Ishikawa (cell line): Measurements from ENCODE around the gene PISD.

Source experiments
- CEBPB ChIP-seq: IDR thresholded peaks from 2 replicates; pipeline ENCODE4 v1.6.1; 2012
- CREB1 ChIP-seq: IDR thresholded peaks from 2 replicates; pipeline ENCODE4 v1.6.1; 2012; ENCODE audit warnings: low read depth
- EGR1 ChIP-seq: IDR thresholded peaks from 2 replicates; pipeline ENCODE4 v1.6.1; 2012
- EP300 ChIP-seq: IDR thresholded peaks from 2 replicates; pipeline ENCODE4 v1.6.1; 2012; ENCODE audit warnings: borderline replicate concordance
- FOXM1 ChIP-seq: IDR thresholded peaks from 2 replicates; pipeline ENCODE4 v1.6.1; 2012; ENCODE audit warnings: low read depth, borderline replicate concordance
- MAX ChIP-seq: IDR thresholded peaks from 2 replicates; pipeline ENCODE4 v1.6.1; 2012
- NFIC ChIP-seq: IDR thresholded peaks from 2 replicates; pipeline ENCODE4 v1.6.1; 2012
- RAD21 ChIP-seq: IDR thresholded peaks from 2 replicates; pipeline ENCODE4 v1.6.1; 2012; ENCODE audit warnings: low read depth
- TAF1 ChIP-seq: IDR thresholded peaks from 2 replicates; pipeline ENCODE4 v1.6.1; 2012; ENCODE audit warnings: low read depth, mild to moderate bottlenecking
- TCF12 ChIP-seq: IDR thresholded peaks from 2 replicates; pipeline ENCODE4 v1.6.1; 2012; ENCODE audit warnings: low read depth
- TEAD4 ChIP-seq: IDR thresholded peaks from 2 replicates; pipeline ENCODE4 v1.6.1; 2012
- YY1 ChIP-seq: IDR thresholded peaks from 2 replicates; pipeline ENCODE4 v1.6.1; 2012; ENCODE audit warnings: low read depth
- ZBTB7A ChIP-seq: IDR thresholded peaks from 2 replicates; pipeline ENCODE4 v1.6.1; 2012; ENCODE audit warnings: low read depth
- TF ChIP-seq, protein P1 (sequence below): IDR thresholded peaks from 2 replicates; pipeline ENCODE4 v1.6.1; 2012
- TF ChIP-seq, protein P2 (sequence below): IDR thresholded peaks from 2 replicates; pipeline ENCODE4 v1.6.1; 2012; ENCODE audit warnings: low read depth, mild to moderate bottlenecking

PISD gene

GRCh38 chr22:31661851-31662667, at the start of gene PISD:
PISD (minus strand) TSS chr22:31662215; CDS start chr22:31662208, 7 bp downstream.
- TF ChIP-seq YY1 (peak; percentile 99), EP300 (peak; percentile 81), FOXM1 (no peak), MAX (peak; percentile 85), EGR1 (peak; percentile 33; the same call in 1 of the 2 replicates), TCF12 (peak; percentile 82), NFIC (peak; percentile 19; the same call in 1 of the 2 replicates), RAD21 (no peak; the same call in 1 of the 2 replicates), TAF1 (peak; percentile 97), CREB1 (peak; percentile 97), TEAD4 (peak; percentile 77), CEBPB (no peak), ZBTB7A (no peak)
- TF ChIP-seq, protein P1, sequence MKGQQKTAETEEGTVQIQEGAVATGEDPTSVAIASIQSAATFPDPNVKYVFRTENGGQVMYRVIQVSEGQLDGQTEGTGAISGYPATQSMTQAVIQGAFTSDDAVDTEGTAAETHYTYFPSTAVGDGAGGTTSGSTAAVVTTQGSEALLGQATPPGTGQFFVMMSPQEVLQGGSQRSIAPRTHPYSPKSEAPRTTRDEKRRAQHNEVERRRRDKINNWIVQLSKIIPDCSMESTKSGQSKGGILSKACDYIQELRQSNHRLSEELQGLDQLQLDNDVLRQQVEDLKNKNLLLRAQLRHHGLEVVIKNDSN: no peak; the same call in 1 of the 2 replicates
- TF ChIP-seq, protein P2, sequence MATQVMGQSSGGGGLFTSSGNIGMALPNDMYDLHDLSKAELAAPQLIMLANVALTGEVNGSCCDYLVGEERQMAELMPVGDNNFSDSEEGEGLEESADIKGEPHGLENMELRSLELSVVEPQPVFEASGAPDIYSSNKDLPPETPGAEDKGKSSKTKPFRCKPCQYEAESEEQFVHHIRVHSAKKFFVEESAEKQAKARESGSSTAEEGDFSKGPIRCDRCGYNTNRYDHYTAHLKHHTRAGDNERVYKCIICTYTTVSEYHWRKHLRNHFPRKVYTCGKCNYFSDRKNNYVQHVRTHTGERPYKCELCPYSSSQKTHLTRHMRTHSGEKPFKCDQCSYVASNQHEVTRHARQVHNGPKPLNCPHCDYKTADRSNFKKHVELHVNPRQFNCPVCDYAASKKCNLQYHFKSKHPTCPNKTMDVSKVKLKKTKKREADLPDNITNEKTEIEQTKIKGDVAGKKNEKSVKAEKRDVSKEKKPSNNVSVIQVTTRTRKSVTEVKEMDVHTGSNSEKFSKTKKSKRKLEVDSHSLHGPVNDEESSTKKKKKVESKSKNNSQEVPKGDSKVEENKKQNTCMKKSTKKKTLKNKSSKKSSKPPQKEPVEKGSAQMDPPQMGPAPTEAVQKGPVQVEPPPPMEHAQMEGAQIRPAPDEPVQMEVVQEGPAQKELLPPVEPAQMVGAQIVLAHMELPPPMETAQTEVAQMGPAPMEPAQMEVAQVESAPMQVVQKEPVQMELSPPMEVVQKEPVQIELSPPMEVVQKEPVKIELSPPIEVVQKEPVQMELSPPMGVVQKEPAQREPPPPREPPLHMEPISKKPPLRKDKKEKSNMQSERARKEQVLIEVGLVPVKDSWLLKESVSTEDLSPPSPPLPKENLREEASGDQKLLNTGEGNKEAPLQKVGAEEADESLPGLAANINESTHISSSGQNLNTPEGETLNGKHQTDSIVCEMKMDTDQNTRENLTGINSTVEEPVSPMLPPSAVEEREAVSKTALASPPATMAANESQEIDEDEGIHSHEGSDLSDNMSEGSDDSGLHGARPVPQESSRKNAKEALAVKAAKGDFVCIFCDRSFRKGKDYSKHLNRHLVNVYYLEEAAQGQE: no peak

- TF ChIP-seq, protein P2: no peak
- TF ChIP-seq RAD21: no peak
- no peak for TF ChIP-seq EGR1
- TF ChIP-seq, protein P1: no peak
- no peak for TF ChIP-seq NFIC
- no peak for TF ChIP-seq CEBPB
- TF ChIP-seq YY1: no peak
- no peak for TF ChIP-seq MAX
- TF ChIP-seq EP300: no peak
- TF ChIP-seq TAF1: no peak
- TF ChIP-seq TCF12: no peak
- TF ChIP-seq ZBTB7A: no peak
- no peak for TF ChIP-seq TEAD4
- no peak for TF ChIP-seq FOXM1
- TF ChIP-seq CREB1: no peak
These were observed 45.5 kb upstream of the PISD start for GRCh38 chr22:31707519-31707918.

DNA sequence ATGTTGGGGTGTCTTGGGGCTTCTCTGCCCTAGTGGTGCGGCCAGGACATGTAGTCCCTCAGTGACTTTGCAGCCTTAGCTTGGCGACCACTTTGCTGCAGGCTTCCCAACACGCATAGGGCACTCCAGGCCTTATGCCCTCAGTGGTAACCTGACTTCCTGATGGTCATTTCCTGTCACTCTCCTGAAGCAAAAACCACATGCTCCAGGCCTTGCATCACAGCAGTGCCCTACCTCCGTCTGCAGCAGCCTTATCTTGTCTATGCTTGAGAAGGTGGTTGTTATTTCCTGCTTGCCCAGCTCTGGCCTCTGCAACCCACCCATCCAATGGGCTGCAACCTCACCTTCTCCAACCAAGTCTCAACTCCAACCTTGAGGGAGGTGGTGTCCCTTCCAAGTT, 33.4 kb upstream of the PISD start:
- TF ChIP-seq NFIC (no peak), YY1 (no peak), CEBPB (no peak), MAX (no peak), CREB1 (no peak), TAF1 (no peak), ZBTB7A (no peak), EGR1 (no peak), RAD21 (no peak), TEAD4 (no peak), TCF12 (no peak), EP300 (no peak), FOXM1 (no peak)
- TF ChIP-seq, protein P1: no peak
- TF ChIP-seq, protein P2: no peak
